ENCODE data around the gene KCNQ1.

KCNQ1 gene

GRCh38 chr11:2826679-2827056, 381.9 kb downstream of the KCNQ1 start:
- Histone ChIP-seq H3K27me3 (ENCODE audit: low read length) (no peaks in the 10 kb centered on the region), H2AFZ (ENCODE audit: low read depth, low read length, severe bottlenecking) (no peak overlapping the region), H3K27ac (ENCODE audit: low read depth, low read length) (no peak overlapping the region), H3K9ac (ENCODE audit: low read length) (no peak overlapping the region), H4K20me1 (ENCODE audit: low read depth, low read length) (no peaks in the 10 kb centered on the region), H3K4me2 (ENCODE audit: low read depth, low read length, poor library complexity, severe bottlenecking) (no peak overlapping the region), H3K4me3 (ENCODE audit: insufficient read depth, low read length, poor library complexity, severe bottlenecking) (no peak overlapping the region), H3F3A (ENCODE audit: insufficient read depth) (no peaks in the 10 kb centered on the region), H3K9me2 (replicated peaks; ENCODE audit: insufficient read depth, low read length) (no peaks in the 10 kb centered on the region), H3K9me3 (ENCODE audit: insufficient read depth, low read length) (peaks cover 23% of the 10 kb centered on the region; the same call in 1 of the 2 replicates), H3K36me3 (ENCODE audit: low read length) (no peaks in the 10 kb centered on the region), H3K79me2 (ENCODE audit: insufficient read depth, low read length) (no peaks in the 10 kb centered on the region)
- TF ChIP-seq EZH2phosphoT487 (conservative IDR thresholded peaks at IDR 0.05; ENCODE audit: low read length) (no peak), CTCF (IDR thresholded peaks at IDR 0.05; ENCODE audit: insufficient read depth, low read length, poor library complexity, severe bottlenecking) (no peak)

DNA sequence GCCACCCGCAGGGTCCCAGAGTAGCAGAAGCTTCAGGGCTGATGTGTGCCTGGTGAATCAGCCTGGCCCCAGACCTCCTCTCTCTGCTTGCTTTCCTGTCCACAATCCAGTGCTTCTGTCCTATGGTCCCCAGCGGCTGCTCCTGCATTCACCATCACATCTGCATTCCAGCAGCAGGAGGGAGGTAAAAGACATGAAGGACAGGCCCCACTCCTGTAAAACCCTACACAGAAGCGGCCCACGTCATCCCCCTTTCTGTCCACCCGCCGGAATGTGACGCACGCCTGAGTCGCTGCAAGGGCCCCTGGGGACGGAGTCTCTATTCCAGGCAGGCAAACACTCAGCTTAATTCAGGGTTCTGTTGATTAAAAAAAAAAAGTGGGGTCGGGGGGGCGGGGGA, 382.4 kb downstream of the KCNQ1 start:
- Histone ChIP-seq H3K9me3 (ENCODE audit: insufficient read depth, low read length) (peaks cover 18% of the 10 kb centered on the region; the same call in 1 of the 2 replicates), H3K27me3 (ENCODE audit: low read length) (no peaks in the 10 kb centered on the region), H2AFZ (ENCODE audit: low read depth, low read length, severe bottlenecking) (no peak overlapping the region), H3K4me2 (ENCODE audit: low read depth, low read length, poor library complexity, severe bottlenecking) (no peak overlapping the region), H3K9me2 (replicated peaks; ENCODE audit: insufficient read depth, low read length) (no peaks in the 10 kb centered on the region), H3K4me3 (ENCODE audit: insufficient read depth, low read length, poor library complexity, severe bottlenecking) (no peak overlapping the region), H3K9ac (ENCODE audit: low read length) (no peak overlapping the region), H4K20me1 (ENCODE audit: low read depth, low read length) (no peaks in the 10 kb centered on the region), H3K79me2 (ENCODE audit: insufficient read depth, low read length) (no peaks in the 10 kb centered on the region), H3K27ac (ENCODE audit: low read depth, low read length) (no peak overlapping the region), H3F3A (ENCODE audit: insufficient read depth) (no peaks in the 10 kb centered on the region), H3K36me3 (ENCODE audit: low read length) (no peaks in the 10 kb centered on the region)
- TF ChIP-seq EZH2phosphoT487 (conservative IDR thresholded peaks at IDR 0.05; ENCODE audit: low read length) (no peak), CTCF (IDR thresholded peaks at IDR 0.05; ENCODE audit: insufficient read depth, low read length, poor library complexity, severe bottlenecking) (no peak)

- peaks cover 13% of the 10 kb centered on the region; the same call in 1 of the 2 replicates for H3K9me3 ChIP-seq (ENCODE audit: insufficient read depth, low read length)
- H3K79me2 ChIP-seq (ENCODE audit: insufficient read depth, low read length) = no peaks in the 10 kb centered on the region
- H3K36me3 ChIP-seq (ENCODE audit: low read length) = no peaks in the 10 kb centered on the region
- no peak overlapping the region for H2AFZ ChIP-seq (ENCODE audit: low read depth, low read length, severe bottlenecking)
- TF ChIP-seq EZH2phosphoT487 (conservative IDR thresholded peaks at IDR 0.05; ENCODE audit: low read length) (no peak), CTCF (IDR thresholded peaks at IDR 0.05; ENCODE audit: insufficient read depth, low read length, poor library complexity, severe bottlenecking) (no peak)
- H3K4me3 ChIP-seq (ENCODE audit: insufficient read depth, low read length, poor library complexity, severe bottlenecking) = no peak overlapping the region
- no peaks in the 10 kb centered on the region for H4K20me1 ChIP-seq (ENCODE audit: low read depth, low read length)
- H3K27me3 ChIP-seq (ENCODE audit: low read length) = no peaks in the 10 kb centered on the region
- H3K9ac ChIP-seq (ENCODE audit: low read length) = no peak overlapping the region
- no peak overlapping the region for H3K4me2 ChIP-seq (ENCODE audit: low read depth, low read length, poor library complexity, severe bottlenecking)
- no peaks in the 10 kb centered on the region for H3K9me2 ChIP-seq (replicated peaks; ENCODE audit: insufficient read depth, low read length)
- no peaks in the 10 kb centered on the region for H3F3A ChIP-seq (ENCODE audit: insufficient read depth)
- no peak overlapping the region for H3K27ac ChIP-seq (ENCODE audit: low read depth, low read length)
These were observed 383.0 kb downstream of the KCNQ1 start for GRCh38 chr11:2827792-2828191.
